Peyer's patch (tissue), 4 donors: ENCODE data around the gene ARHGAP31. TPM values are rescaled to one million over a fixed set of nuclear protein-coding genes. Genes with fewer than 3 reads are reported as not detected.
A peak's percentile ranks its signal among the peaks of the same experiment; 100 is the strongest.

Experiments used
- DNase-seq, 3 donors: peaks; one replicate each; pipeline ENCODE4 v3.0.0-alpha.2; 2017 to 2019
- H3K27ac ChIP-seq, 4 donors: fragments of 200-600 bp; sonication (generic); one replicate each; pipeline ENCODE4 v1.5.1; 2016 to 2019
- H3K27me3 ChIP-seq, 2 donors: fragments of 200-600 bp; sonication (generic); one replicate each; pipeline ENCODE4 v1.5.1; 2019
- H3K36me3 ChIP-seq, 3 donors: fragments of 200-600 bp; sonication (generic); one replicate each; pipeline ENCODE4 v1.5.1; 2016 to 2019
- H3K4me1 ChIP-seq, 4 donors: fragments of 200-600 bp; sonication (generic); one replicate each; pipeline ENCODE4 v1.5.1; 2016 to 2019
- H3K4me3 ChIP-seq, 4 donors: fragments of 200-600 bp; sonication (generic); 1 replicate in 3 of 4; 2 replicates in 1 of 4; pipeline ENCODE4 v1.5.1; 2016 to 2019; ENCODE audit warnings: mild to moderate bottlenecking in 1 of 4
- H3K9me3 ChIP-seq, 4 donors: fragments of 200-600 bp; sonication (generic); one replicate each; pipeline ENCODE4 v1.5.1; 2016 to 2019; ENCODE audit warnings: mild to moderate bottlenecking in 1 of 4
- CTCF ChIP-seq, 6 experiments: fragments of 450-650 bp in 4 of 6; fragments of 200-600 bp in 2 of 6; sonication (generic) in 1 of 6; IDR thresholded peaks; one replicate each; pipeline ENCODE4 v1.5.1; 2017 to 2019; ENCODE audit warnings: antibody characterized with exemption in 6 of 6, mild to moderate bottlenecking in 3 of 6, moderate library complexity in 1 of 6
- POLR2A ChIP-seq, 2 donors: fragments of 450-650 bp; IDR thresholded peaks; one replicate each; pipeline ENCODE4 v1.5.1; 2017; ENCODE audit warnings: antibody characterized with exemption in 2 of 2, mild to moderate bottlenecking in 2 of 2, moderate library complexity in 2 of 2
- total RNA-seq, 4 donors: library from RNA; depleted of rRNA; stranded (reverse); fragments of >200 nt; gene quantifications; one replicate each; pipeline ENCODE4 v1.1.0, GENCODE V29; 2016

The ARHGAP31 gene
- total RNA-seq, 4 donors from 2014 or later, result 4.7 to 19.0 (median 10.1) TPM

GRCh38 chr3:119376758-119377157 is 82.6 kb downstream of the ARHGAP31 start:
- TF ChIP-seq CTCF (IDR thresholded peaks at IDR 0.05) (no peak), POLR2A (IDR thresholded peaks at IDR 0.05) (no peak)
- H3K4me3 ChIP-seq, result no peak overlapping the region
- DNase-seq, result no peak
- no peaks in the 10 kb centered on the region for H3K36me3 ChIP-seq
- no peaks in the 10 kb centered on the region for H3K4me1 ChIP-seq
- no peak overlapping the region for H3K27ac ChIP-seq
- no peaks in the 10 kb centered on the region for H3K9me3 ChIP-seq
- H3K27me3 ChIP-seq, result no peaks in the 10 kb centered on the region

DNA sequence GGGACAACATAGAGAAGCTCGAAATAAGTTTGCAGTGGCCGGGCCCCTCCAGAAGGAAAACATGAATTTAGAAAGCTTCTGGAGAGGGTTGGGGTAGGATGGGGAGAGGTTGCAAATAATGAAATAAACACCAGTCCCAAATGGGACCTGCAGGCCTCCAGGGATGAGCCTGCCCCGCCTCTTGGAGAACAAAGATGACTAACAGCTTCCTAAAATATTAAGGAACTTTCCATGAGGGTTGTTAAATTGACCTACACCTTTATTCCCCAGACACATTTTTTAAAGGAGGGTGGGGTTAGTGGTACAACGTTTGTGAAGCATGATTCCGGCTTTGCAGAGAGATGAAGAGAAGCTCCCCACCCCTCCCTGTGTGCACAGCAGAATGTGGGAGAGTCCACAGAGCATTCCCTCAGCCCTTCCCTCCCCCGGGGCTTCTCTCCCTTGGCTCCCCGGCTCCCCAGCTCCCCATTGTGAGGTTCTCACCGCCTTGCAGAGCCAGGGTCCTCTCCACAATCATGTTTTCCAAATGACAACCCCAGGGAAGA is 84.1 kb downstream of the ARHGAP31 start:
- no peak overlapping the region for H3K4me3 ChIP-seq
- no peak for TF ChIP-seq CTCF (IDR thresholded peaks at IDR 0.05)
- no peak for TF ChIP-seq POLR2A (IDR thresholded peaks at IDR 0.05)
- no peaks in the 10 kb centered on the region for H3K9me3 ChIP-seq
- no peaks in the 10 kb centered on the region for H3K4me1 ChIP-seq
- no peak overlapping the region for H3K27ac ChIP-seq
- DNase-seq, result no peak
- no peaks in the 10 kb centered on the region for H3K27me3 ChIP-seq
- H3K36me3 ChIP-seq, result no peaks in the 10 kb centered on the region

- H3K27me3 ChIP-seq, result no peaks in the 10 kb centered on the region
- H3K4me3 ChIP-seq, result no peak overlapping the region
- no peaks in the 10 kb centered on the region for H3K4me1 ChIP-seq
- TF ChIP-seq CTCF (IDR thresholded peaks at IDR 0.05) (no peak), POLR2A (IDR thresholded peaks at IDR 0.05) (no peak)
- no peak for DNase-seq
- no peaks in the 10 kb centered on the region for H3K9me3 ChIP-seq
- H3K36me3 ChIP-seq, result no peaks in the 10 kb centered on the region
- H3K27ac ChIP-seq, result no peak overlapping the region
These were observed 86.5 kb downstream of the ARHGAP31 start for GRCh38 chr3:119380697-119381096.

DNA sequence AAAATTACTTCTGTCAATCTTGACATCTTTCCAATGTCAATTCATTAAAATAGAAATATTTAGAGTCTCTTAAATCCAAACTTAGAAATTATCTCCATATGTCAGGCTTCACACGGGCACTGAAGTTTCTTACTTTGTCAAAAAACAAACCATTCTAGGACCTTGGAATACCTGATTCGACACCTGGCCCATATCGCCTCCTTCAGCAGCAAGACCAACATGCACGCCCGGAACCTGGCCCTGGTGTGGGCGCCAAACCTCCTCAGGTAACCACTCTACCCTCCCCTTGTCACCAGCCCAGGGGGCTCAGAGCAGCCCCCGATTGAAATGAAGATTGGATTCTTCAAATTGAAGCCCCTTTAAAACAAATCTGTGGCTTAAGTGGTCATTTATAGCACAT is 88.0 kb downstream of the ARHGAP31 start:
- Histone ChIP-seq H3K9me3 (no peaks in the 10 kb centered on the region), H3K36me3 (no peaks in the 10 kb centered on the region), H3K27me3 (no peaks in the 10 kb centered on the region), H3K27ac (no peak overlapping the region), H3K4me3 (no peak overlapping the region), H3K4me1 (no peaks in the 10 kb centered on the region)
- DNase-seq, result no peak
- TF ChIP-seq CTCF (IDR thresholded peaks at IDR 0.05) (no peak), POLR2A (IDR thresholded peaks at IDR 0.05) (no peak)

DNA sequence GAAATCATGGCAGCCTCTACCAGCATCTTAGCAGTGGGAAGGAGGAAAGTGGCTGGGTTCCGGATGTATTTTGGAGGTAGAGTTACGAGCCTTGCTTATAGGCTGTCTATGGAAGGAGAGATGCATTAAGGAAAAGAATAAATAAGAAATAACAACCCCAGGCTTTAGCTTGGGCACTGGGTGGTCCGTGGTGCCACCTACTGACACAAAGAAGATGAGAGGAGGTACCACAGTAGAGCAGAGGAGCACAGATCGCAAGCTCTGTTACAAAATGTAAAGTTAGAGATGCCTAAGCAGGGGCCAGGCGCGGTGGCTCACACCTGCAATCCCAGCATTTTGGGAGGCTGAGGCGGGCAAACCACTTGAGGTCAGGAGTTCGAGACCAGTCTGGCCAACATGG is 94.4 kb downstream of the ARHGAP31 start:
- Histone ChIP-seq H3K36me3 (peaks cover 0 to 24% (median 0%) of the 10 kb centered on the region in 3 donors), H3K27me3 (no peaks in the 10 kb centered on the region), H3K4me3 (no peak overlapping the region), H3K4me1 (no peaks in the 10 kb centered on the region), H3K27ac (no peak overlapping the region), H3K9me3 (no peaks in the 10 kb centered on the region)
- no peak for TF ChIP-seq POLR2A (IDR thresholded peaks at IDR 0.05)
- peak in 2 of 6 experiments; percentile 33 to 38 for TF ChIP-seq CTCF (IDR thresholded peaks at IDR 0.05)
- no peak for DNase-seq

DNA sequence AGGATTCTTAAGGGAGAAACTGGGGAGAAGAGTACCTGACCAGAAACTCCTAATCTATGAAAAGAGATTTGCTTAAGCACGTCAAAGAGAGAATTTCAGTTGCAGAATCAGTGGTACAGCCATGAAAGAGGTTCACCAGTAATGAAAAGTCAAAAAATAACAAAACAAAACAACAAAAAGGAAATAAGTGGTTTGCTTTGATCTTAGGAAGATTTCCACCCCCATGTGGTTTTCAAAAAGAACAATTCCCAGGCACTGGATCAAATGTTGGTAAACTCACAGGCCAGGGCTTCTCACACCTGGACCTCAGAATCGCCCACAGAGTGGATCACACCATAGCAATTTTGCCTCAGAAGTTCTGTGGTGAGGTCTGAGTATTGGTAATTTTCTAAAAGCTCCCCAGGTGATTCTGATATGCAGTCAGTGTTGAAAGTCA is 101.8 kb downstream of the ARHGAP31 start:
- H3K4me1 ChIP-seq, result no peaks in the 10 kb centered on the region
- no peaks in the 10 kb centered on the region for H3K9me3 ChIP-seq
- H3K27ac ChIP-seq, result no peak overlapping the region
- H3K27me3 ChIP-seq, result no peaks in the 10 kb centered on the region
- TF ChIP-seq POLR2A (IDR thresholded peaks at IDR 0.05) (no peak), CTCF (IDR thresholded peaks at IDR 0.05) (no peak)
- no peak for DNase-seq
- no peak overlapping the region for H3K4me3 ChIP-seq
- peaks cover 0 to 15% (median 0%) of the 10 kb centered on the region in 3 donors for H3K36me3 ChIP-seq
